NCI-H1417 treated with DMSO at 0.1 percent for 48 hours (cell line): Measurements from ENCODE around the gene CACNG7.
"Not testable (repeated sequence)": the region's sequence is repeated elsewhere in the genome, so short reads cannot be mapped to it uniquely, and the experiment has no call there.

Experiments
- DNase-seq: peaks from one replicate; lab custom pipeline; 2025; lab: John Stamatoyannopoulos, UW

The CACNG7 gene

GRCh38 chr19:53906211-53907192 lies 2.6 kb upstream of the CACNG7 start:
- no peak for DNase-seq

DNA sequence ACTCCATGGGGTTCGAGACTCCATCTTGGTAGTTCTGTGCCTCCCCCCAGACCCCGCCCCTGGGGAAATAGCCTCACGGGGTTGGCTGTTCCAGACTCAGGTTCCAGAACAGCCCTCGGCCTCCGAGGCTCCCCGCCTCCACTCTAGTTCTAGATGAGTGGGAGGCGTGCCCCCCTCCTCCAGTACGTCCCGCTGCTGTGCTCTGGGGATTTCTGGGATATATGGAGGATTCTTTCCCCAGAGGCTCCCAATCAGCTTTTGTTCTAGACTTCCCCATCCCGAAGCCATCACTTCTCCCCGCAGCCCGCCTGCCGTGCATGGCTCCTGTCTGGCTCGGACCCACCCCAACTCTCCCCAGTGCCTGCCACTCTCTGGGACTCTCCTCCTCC lies 1.9 kb upstream of the CACNG7 start:
- DNase-seq, result no peak

DNA sequence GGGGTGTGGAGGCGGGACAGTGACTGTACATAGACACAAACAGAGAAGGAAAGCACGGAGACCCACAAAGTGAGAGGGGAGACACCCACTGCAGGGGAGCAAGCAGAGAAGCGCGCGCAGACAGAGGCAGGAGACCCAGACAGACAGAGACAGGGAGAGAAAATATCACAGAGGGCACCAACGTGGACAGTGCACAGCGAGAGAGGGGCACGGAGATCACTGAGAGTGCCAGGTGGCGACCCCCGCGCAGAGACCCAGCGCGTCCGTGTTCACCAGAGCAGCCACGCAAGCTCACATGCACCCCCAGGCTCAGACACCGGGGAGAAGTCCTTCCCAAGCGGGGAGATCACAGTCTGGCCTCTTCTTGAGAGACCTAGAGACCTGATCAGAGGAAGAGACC lies 1.4 kb upstream of the CACNG7 start:
- DNase-seq, result no peak

DNA sequence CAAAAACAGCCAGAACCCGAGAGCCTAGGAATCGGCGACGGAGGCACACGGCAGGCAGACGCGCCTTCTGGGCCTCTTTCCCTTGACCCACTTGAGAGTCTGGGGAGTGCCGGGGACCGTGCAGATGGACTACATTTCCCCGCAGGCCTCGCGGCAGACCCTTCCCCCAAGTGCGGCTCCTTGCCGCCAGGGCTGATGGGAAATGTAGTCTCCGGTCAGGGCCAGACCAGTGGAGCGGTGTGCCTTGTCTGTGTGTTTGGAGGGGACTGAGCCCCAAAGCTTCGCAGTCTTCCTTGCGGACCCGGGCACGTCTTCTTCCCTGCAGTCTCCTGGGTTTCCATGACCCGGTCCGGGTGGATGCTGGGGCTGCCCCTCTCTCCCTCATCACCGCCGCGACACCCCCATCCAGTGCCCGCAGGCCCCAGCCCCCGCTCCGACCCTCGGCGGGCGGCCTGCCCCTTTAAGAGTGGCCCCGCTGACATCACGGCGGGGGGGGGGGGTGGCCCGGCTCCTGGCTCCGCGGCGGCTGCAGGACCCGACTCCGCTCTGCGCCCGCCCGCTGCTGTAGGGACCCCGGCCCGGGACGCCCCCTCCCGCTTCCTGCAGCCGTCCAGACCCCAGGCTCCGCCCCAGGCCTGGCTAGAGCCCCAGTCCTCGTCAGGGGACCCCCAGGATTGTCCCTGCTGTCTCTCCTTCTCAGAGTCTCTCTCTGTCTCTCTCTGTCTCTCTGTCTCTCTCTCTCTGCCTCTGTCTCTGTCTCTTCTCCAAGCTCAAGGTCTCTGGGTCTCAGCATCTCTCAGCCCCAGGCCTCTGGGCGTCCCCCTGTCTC lies 758 bp upstream of the CACNG7 start:
- DNase-seq, result no peak

- DNase-seq, result no peak
Measured at GRCh38 chr19:53909471-53910169, 542 bp downstream of the CACNG7 start.

DNA sequence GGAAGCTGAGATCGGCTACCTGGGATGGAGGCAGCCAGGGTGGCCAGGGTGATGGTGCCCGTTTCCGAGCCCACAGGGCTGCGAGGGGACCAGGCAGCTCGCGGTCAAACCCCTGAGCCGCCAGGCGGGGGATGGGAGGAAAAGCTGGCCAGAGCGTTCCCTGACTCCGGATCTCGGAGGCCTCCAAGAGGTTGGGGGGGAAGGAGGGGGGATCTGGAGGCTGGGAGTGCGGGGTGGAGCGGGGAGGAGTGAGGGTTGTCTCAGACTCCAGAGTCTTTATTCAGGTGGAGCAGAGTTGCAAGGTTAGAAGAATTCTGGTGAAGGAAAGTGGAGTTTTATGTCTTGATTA lies 1.1 kb downstream of the CACNG7 start:
- no peak for DNase-seq

GRCh38 chr19:53912653-53913052 lies 3.6 kb downstream of the CACNG7 start:
- DNase-seq, result no peak

DNA sequence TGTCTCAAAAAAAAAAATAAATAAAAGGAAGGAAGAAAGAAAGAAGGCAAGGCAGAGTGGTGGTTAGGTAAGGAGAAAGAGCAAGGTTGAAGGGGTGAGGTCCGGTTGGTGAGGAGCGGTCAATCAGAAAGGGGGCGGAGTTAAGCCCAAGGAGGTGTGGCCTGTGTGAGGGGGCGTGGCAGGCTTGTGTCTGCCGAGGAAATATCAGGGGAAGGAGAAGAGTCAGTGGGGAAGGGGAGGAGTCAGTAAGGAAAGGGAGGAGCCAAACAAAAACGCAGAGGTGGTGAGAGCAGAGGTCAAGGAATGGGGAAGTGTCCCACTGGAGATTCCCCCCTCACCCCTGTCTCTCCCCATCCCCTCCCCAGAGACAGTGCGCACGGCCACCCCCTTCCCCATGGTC lies 5.9 kb downstream of the CACNG7 start:
- DNase-seq, result no peak

DNA sequence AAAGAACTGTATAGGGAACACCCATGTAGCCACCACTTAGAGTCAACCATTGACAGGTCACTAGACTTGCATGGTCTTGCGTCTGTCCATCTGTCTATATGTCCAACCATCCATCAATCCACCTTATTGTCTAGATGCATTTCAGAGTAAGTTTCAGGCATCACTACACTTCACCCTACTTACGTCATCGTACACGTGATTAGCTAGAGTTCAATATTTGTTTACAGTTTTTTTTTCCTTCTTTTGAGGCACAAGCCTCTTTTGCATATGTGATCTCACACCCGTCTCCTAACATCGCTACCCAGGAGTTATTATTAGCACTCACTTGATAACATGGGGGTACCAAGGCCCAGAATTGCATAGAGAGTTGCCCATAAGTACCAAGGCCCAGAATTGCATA lies 6.9 kb downstream of the CACNG7 start:
- DNase-seq, result no peak

GRCh38 chr19:53917356-53917755 lies 8.3 kb downstream of the CACNG7 start:
- no peak for DNase-seq

- no peak for DNase-seq
Measured at GRCh38 chr19:53927739-53928138, 18.7 kb downstream of the CACNG7 start.

DNA sequence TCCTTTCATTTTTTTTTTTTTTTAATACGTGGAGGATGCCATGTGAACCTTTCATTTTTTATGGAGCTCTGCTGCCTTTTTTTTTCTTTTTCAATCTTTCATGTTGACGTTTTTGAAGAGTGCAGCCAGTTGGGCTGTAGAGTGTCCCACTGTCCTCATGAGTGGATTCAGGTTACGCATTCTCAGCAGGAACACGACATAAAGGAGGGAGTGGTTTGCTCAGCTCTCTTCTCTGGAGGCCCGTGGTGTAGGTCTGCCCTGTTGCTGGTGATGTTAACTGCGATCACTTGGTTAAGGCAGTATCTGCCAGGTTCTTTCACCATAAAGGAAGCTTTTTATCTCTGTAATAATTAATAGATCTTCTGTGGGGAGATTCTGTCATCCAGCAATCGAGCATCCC lies 27.0 kb downstream of the CACNG7 start:
- DNase-seq, result no peak

DNA sequence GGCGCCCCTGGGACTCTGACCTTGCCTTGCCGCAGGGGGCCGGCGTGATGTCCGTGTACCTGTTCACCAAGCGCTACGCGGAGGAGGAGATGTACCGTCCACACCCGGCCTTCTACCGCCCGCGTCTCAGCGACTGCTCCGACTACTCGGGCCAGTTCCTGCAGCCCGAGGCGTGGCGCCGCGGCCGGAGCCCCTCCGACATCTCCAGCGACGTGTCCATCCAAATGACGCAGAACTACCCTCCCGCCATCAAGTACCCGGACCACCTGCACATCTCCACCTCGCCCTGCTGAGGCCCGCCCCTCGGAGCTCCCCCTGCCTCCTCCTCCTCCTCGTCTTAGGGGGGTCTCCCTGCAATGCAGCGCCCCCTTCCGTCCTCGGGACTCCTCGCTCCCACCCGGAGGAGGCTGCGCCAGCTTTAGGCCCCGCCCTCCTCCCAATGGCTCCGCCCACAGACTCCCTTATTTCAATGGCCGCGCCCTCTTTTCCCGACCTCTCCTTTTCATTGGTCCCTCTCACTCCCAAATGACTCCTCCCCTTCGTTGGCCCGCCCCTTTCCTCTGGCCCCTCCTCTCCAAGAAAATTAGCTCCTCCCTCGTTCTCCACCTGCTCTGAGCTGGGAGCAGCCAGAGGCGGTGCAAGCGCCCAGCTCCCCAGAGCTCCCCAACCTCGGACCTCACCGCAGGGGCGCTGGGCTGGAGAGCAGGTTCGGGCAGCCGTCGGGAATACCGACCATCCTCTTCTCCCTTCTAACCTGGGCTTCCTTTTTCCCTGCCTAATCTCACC lies 33.1 kb downstream of the CACNG7 start:
- no peak for DNase-seq

GRCh38 chr19:53944416-53944815 lies 35.3 kb downstream of the CACNG7 start:
- no peak for DNase-seq

DNA sequence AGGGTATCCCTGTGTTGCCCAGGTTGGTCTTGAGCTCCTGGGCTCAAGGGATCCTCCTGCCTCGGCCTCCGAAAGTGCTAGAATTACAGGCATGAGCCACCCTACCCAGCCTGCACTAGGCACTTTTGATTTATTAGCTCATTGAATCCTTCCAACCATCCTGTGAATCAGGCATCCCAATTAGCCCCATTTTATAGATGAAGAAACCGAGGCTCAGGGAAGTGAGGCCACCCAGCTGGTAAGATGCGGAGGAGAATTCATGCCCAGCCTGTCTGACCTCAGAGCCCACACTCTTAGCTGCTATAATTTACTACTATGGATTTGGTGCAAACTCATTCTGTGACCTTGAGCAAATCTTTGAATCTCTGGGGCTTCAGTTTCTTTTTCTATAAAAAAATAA lies 35.9 kb downstream of the CACNG7 start:
- DNase-seq, result no peak

DNA sequence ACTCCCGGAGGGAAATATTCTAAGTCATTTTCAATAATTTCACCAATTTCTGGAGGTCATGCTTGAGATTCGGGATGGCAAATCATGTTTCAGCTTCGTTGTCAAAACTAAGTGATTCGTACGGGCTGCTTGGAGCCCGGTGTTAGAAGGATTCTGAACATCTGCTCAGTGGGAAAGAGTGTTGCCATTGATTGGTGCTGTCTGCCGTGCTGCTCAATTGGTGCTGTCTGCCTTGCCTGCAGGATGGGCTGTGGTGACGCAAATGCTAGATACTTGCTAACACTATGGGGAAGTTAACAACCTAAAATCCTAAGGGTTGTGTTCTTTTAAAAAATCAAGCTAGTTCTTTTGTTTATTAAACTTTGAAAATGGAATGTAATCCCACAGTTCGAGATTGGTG lies 36.4 kb downstream of the CACNG7 start:
- no peak for DNase-seq

DNA sequence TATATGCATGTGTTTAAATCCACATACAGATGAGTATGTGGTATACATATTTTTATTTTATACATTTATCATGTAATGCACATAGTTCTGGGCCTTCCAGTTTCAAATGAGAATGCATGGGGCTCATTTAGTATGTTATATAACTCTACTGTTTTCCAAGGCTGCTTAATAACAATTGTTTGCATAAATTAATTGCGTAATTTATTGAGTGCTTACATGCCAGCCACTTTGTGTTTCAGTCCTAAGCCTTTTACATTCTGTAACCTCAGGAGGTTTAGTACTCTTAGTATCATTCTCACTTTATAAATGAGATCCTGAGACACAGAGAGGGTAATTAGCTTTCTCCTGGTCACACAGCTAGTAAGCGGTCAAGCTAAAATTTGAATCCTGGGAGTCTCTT lies 36.9 kb downstream of the CACNG7 start:
- DNase-seq, result no peak

DNA sequence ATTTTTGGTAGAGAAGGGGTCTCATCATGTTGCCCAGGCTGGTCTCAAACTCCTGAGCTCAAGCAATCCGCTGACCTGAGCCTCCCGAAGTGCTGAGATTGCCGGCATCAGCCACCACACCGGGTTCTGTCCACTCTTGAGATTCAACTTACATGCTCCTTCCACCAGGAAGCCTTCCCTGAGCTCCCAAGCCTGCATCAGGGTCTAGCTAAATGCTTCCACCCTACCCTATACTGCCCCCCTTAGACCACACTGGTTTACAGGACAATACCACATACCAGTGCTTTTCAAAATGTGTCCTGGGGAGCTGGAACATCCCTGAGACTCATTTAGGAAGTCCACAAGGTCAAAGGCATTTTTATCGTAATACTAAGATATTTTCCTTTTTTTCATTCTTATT lies 38.5 kb downstream of the CACNG7 start:
- DNase-seq, result no peak

GRCh38 chr19:53948611-53949010 lies 39.5 kb downstream of the CACNG7 start:
- DNase-seq, result not testable (repeated sequence)

DNA sequence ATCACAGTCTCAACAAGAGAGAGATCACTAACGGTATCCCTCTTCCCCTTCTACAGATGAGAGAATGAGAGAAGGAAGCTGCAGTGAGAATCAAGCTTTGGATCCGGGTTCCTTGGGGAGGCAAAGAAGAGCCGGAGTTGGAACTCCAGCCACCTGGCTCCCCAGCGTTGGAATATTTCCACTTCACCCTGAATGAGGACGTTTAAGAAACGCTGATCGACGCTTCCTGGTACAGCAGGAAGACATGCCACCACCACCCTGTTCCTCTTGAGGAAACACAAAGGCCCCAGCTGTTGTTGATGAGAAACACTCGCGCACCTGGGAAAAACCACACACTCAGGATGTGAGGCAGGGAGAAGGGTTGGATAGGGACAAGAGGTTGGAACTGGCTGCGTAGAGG lies 42.4 kb downstream of the CACNG7 start:
- no peak for DNase-seq

DNA sequence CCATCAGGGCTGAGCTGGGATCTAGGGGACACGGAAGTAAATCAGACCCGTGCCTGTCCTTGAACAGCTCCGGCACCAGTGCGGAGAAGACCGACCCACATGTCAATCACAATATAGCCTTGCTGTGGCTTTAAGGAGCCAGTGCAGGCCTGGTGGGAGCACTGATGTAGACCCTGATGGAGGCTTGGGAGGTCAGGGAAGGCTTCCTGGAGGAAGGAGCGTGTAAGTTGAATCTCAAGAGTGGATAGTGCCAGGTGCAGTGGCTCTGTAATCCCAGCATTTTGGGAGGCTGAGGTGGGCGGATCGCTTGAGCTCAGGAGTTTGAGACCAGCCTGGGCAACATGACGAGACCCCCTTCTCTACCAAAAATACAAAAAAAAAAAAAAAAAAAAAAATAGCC lies 42.9 kb downstream of the CACNG7 start:
- no peak for DNase-seq

GRCh38 chr19:53953383-53953782 lies 44.3 kb downstream of the CACNG7 start:
- no peak for DNase-seq
